ENCODE data around the gene C17orf58.

C17orf58 gene

DNA sequence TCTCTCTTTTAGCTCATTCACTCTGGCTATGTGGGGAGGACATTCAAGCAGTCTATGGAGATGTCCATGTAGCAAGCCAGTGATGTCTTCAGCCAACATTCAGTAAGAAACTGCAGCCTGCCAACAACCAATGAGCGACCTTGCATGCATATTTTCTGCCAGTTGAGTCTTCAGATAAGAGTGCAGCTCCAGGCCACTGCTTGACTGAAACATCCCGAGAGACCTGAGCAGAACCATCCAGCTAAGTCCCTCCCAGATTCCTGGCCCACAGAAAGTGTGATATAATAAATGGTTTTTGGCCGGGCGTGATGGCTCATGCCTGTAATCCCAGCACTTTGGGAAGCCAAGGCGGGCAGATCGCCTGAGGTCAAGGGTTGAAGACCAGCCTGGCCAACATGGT lies 10.5 kb upstream of the C17orf58 start:
- no peak overlapping the region for H3K27ac ChIP-seq
- H3K36me3 ChIP-seq = no peaks in the 10 kb centered on the region
- H4K20me1 ChIP-seq = no peaks in the 10 kb centered on the region
- no peaks in the 10 kb centered on the region for H3K27me3 ChIP-seq
- H3K4me1 ChIP-seq = no peaks in the 10 kb centered on the region
- no peak for TF ChIP-seq Cebpa-rat (IDR thresholded peaks at IDR 0.05)
- no peak overlapping the region for H3K9ac ChIP-seq
- peaks cover 5% of the 10 kb centered on the region; the same call in 1 of the 2 replicates for H3K9me3 ChIP-seq
- no peak overlapping the region for H3K4me2 ChIP-seq
- no peak overlapping the region for H3K4me3 ChIP-seq

DNA sequence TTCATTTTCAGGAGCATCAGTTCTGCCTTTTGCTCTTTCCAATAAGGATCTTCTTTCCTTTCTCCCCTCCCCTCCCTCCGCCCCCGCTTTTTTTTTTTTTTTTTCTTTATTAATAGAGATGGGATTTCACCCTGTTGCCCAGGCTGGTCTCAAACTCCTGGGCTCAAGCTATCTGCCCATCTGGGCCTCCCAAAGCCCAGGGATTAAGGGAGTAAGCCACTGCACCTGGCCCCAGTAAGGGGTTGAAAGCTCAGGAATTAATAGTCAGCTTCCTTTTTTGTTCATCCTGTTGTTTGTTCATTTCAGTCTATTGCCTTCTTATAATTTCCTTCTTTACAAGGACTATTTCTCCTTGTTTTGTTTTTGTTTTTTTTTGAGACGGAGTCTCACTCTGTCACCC lies 7.9 kb upstream of the C17orf58 start:
- Histone ChIP-seq H3K4me1 (no peaks in the 10 kb centered on the region), H3K9me3 (peaks cover 5% of the 10 kb centered on the region; the same call in 1 of the 2 replicates), H3K4me3 (no peak overlapping the region), H3K4me2 (no peak overlapping the region), H3K9ac (no peak overlapping the region), H3K27ac (no peak overlapping the region), H3K36me3 (no peaks in the 10 kb centered on the region), H3K27me3 (no peaks in the 10 kb centered on the region), H4K20me1 (no peaks in the 10 kb centered on the region)
- no peak for TF ChIP-seq Cebpa-rat (IDR thresholded peaks at IDR 0.05)

DNA sequence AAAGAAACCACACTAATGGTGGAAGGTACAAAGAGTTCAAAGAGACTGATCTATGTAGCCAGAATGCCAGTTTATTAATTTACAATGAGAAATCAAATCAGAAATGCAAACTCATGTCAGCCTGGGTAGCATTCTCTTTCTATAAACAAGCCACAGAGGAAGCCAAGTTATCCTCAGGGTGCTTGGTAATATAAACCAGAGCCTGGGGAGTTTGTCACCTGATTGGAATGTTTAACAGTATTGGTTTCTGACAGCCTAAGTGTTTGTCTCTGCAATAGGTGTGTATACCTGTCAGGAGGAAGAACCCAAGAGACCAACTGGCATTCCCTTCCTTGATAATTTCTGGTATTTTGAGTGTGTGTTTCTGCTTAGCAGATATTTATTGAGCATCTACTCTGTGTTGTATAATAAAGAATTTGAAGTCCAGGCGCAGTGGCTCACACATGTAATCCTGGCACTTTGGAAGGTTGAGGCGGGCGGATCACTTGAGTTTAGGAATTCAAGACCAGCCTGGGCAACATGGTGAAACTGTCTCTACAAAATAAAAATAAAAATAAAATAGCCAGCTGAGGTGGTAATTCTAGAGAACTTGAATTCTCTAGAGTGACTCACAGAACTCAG lies 3.1 kb upstream of the C17orf58 start:
- H3K9me3 ChIP-seq = peaks cover 5% of the 10 kb centered on the region; the same call in 1 of the 2 replicates
- peaks cover 12% of the 10 kb centered on the region for H3K4me1 ChIP-seq
- no peak overlapping the region for H3K4me3 ChIP-seq
- no peak overlapping the region for H3K9ac ChIP-seq
- peaks cover 19% of the 10 kb centered on the region for H4K20me1 ChIP-seq
- no peak for TF ChIP-seq Cebpa-rat (IDR thresholded peaks at IDR 0.05)
- H3K27me3 ChIP-seq = peaks cover 45% of the 10 kb centered on the region
- H3K4me2 ChIP-seq = no peak overlapping the region
- H3K36me3 ChIP-seq = no peaks in the 10 kb centered on the region
- H3K27ac ChIP-seq = no peak overlapping the region

DNA sequence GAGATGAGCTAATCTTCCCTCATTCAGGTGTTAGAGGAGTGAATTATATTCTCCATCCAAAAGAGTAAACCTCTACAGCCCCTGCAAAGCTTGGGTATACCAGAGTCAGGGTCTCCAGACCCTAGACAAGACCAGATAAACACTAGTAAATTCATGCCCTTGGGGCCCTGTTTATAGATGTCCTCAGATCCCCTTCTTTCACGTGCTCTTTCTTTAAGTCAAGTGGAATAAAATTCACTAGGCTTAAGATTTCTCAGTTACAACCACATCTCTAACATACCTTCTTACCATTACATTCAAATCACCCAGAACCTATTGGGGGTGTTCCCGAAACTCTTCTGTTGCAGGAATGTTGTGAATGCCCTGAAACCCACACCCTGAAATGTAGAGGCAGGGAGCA lies 2.2 kb upstream of the C17orf58 start:
- peaks cover 54% of the 10 kb centered on the region for H3K27me3 ChIP-seq
- H3K9me3 ChIP-seq = peaks cover 5% of the 10 kb centered on the region; the same call in 1 of the 2 replicates
- peaks cover 16% of the 10 kb centered on the region for H3K4me1 ChIP-seq

DNA sequence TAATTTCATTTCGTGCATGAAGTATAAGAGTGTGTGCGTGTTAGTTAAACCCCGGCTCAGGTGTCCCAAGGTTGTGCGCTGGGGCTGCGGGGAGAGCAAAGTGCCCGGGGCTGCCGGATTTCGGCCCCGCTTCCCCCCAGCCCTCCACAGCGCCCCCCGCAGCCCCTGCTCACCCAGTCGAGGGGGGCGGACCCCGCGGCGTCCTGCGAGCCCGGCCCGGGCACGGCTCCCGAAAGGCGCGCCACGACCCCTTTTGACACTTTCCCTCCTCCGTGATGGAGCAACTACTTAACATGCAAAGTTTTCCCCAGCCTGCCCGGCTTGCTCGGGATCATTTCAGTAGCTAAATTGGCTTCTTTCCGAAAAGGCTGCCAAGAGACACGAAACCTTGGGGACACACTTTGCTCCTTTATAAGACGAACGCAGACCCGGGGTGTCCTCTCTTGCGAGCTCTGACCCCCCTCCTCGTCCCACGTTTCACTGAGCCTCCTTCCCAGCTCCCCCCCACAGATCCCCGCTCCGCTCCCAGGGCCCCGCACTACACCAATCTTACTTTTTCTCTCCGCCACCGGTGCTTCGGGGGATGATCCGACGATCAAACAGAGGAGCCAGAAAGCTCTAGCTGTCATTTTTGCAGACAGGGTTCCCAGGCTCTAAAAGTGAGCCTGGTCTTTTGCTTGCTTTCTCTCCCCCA lies 552 bp downstream of the C17orf58 start:
- no peak for TF ChIP-seq Cebpa-rat (IDR thresholded peaks at IDR 0.05)
- H3K27me3 ChIP-seq = peaks cover 65% of the 10 kb centered on the region
- H3K9ac ChIP-seq = no peak overlapping the region
- H3K27ac ChIP-seq = no peak overlapping the region
- H3K36me3 ChIP-seq = no peaks in the 10 kb centered on the region
- peaks cover 19% of the 10 kb centered on the region for H4K20me1 ChIP-seq
- peaks cover 22% of the 10 kb centered on the region for H3K4me1 ChIP-seq
- peak overlapping the region; percentile 55 for H3K4me3 ChIP-seq
- peak overlapping the region; percentile 75 for H3K4me2 ChIP-seq
- no peaks in the 10 kb centered on the region for H3K9me3 ChIP-seq

More for the DNA sequence above, 2.2 kb upstream of the C17orf58 start:
- Histone ChIP-seq H3K36me3 (no peaks in the 10 kb centered on the region), H3K9ac (no peak overlapping the region), H3K27ac (no peak overlapping the region), H4K20me1 (peaks cover 19% of the 10 kb centered on the region), H3K4me2 (no peak overlapping the region), H3K4me3 (no peak overlapping the region)
- no peak for TF ChIP-seq Cebpa-rat (IDR thresholded peaks at IDR 0.05)

DNA sequence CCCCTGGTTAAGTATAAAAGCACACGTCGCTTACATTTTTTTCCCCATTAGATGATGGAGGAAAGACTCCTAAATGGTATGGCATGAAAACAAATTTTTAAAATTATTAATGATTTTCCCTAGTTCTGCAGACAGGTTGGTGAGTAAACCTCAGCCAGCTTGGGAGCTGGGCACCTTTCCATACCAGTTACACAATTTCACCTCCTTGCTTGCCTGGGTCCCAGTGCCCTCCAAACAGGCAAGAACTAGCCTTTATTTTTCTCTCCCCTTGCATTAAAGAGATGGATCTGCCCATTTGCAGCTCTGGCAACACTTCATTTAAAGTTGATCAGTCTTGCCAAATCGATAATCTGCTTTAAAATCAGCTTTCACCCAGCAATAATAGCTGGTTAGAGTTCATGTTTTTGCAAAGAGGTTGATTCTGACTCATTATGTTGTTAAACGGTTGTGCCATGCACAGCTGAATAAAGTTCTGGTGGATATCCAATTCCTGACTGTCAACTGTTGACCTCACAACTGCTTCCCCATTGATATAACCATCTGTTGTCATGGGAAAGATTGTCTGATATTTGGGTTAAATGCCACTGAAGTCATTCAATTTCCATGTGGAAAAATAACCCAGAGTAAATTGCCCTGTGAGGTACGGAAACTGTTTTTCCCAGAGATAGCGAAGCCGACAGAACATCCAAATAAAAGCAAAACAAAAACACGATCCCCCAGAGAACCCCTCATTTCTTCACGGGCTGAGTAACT lies 1.3 kb downstream of the C17orf58 start:
- TF ChIP-seq Cebpa-rat (IDR thresholded peaks at IDR 0.05) = no peak
- Histone ChIP-seq H3K4me1 (peaks cover 22% of the 10 kb centered on the region), H3K4me2 (peak overlapping the region; percentile 75), H3K9me3 (no peaks in the 10 kb centered on the region), H3K27me3 (peaks cover 65% of the 10 kb centered on the region), H3K27ac (no peak overlapping the region), H3K9ac (no peak overlapping the region), H3K36me3 (no peaks in the 10 kb centered on the region), H3K4me3 (peak overlapping the region; percentile 55), H4K20me1 (peaks cover 19% of the 10 kb centered on the region)

DNA sequence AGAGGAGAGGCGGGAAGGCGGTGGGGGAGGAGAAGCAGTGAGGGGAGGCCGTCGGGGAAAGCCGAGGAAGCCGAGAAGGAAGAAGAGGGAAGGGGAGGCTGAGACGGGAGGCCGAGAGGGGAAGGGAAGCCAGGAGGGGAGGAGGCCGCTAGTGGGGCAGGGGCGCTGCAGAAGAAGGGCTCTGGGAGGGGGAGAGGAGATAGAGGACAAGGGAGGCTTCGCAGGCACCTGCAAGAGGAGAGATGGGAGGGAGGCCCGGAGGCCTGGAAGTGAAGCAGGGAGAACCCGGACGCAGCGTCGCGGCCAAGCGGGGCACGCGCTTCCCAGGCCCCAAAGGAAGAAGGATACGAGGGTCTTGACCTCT lies 2.3 kb downstream of the C17orf58 start:
- Histone ChIP-seq H3K4me2 (peak overlapping the region; percentile 81), H3K4me3 (peak overlapping the region; percentile 78), H3K9ac (peak overlapping the region; percentile 80), H3K27ac (peak overlapping the region; percentile 71), H4K20me1 (peaks cover 19% of the 10 kb centered on the region), H3K27me3 (peaks cover 65% of the 10 kb centered on the region), H3K9me3 (no peaks in the 10 kb centered on the region), H3K36me3 (no peaks in the 10 kb centered on the region), H3K4me1 (peaks cover 22% of the 10 kb centered on the region)
- no peak for TF ChIP-seq Cebpa-rat (IDR thresholded peaks at IDR 0.05)

DNA sequence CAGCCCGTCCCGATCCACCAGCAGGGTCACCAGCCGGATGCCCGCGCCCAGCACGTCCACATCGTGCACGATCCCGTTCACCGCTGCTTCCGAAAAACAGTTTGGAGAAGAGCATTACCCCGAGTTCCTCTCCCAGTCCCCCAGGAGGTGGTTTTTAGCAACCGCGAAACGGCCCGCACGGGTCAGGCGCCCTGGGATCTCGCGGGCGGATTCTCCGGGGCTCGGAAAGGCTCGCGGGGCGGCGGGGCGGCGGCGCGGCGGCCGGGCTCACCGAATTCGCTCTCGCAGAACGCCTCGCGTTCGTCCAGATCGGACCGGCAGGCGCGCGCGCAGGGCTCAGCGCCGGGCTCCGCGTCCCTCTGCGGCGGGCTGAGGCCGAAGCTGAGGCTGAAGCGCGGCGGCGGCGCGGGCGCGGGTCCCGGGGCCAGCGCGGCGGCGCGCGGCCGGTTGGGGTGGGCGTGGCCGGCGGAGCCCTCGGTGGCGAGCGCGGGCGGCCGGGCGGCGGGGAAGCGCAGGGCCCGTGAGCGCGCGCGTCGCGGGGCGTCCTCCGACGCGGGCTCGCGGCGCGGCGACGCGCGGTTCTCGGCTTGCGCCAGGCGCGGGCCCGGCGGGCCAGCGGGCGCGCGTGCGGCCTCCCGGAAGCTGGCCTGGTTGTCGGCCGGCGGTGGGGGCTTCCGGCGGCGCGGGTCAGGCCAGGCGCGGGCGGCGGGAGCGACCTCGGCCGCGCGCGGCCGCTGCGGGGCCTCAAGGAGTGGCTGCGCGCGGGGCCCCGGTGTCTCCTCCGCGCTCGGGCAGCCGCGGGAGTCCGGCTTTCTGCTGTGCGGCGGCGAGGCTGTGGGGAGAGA lies 2.9 kb downstream of the C17orf58 start:
- TF ChIP-seq Cebpa-rat (IDR thresholded peaks at IDR 0.05) = no peak
- peaks cover 22% of the 10 kb centered on the region for H3K4me1 ChIP-seq
- H3K36me3 ChIP-seq = no peaks in the 10 kb centered on the region
- H3K9me3 ChIP-seq = no peaks in the 10 kb centered on the region
- H3K4me3 ChIP-seq = peak overlapping the region; percentile 78
- H3K27me3 ChIP-seq = peaks cover 59% of the 10 kb centered on the region
- peaks cover 19% of the 10 kb centered on the region for H4K20me1 ChIP-seq
- peak overlapping the region; percentile 81 for H3K4me2 ChIP-seq
- peak overlapping the region; percentile 80 for H3K9ac ChIP-seq
- H3K27ac ChIP-seq = peak overlapping the region; percentile 71

DNA sequence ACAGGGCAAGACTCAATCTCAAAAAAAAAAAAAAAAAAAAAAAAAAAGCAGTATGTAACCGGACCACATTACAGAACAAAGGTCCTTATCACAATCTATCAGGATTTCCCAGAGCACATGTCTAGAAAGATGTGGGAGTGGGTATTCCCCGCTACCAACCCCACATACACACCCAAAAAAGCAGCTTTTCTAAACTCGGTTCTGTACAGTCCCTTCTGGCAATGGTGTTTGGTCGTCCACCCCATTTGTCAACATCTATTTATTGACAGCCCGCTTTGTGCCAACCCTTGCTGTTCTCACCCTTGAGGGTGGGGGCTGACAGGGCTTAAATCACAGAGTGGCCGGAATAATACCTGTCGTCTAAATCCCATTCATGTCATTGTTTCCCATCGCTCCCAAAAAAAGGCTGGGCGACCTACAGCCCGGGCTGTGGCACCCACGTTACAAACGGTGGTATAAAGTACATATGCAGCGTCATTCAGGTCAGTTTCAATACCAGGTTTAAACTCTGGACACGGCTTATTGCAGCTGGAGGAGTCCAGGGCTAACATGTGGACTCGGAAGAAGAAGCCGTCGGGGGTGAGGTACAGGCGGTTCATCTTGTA lies 3.6 kb downstream of the C17orf58 start:
- H3K27ac ChIP-seq = peak overlapping the region; percentile 71; the same call in 1 of the 2 replicates

More for the DNA sequence above, 3.6 kb downstream of the C17orf58 start:
- no peak for TF ChIP-seq Cebpa-rat (IDR thresholded peaks at IDR 0.05)
- H3K4me3 ChIP-seq = peak overlapping the region; percentile 78
- H3K9ac ChIP-seq = peak overlapping the region; percentile 80
- H3K27me3 ChIP-seq = peaks cover 52% of the 10 kb centered on the region
- peak overlapping the region; percentile 81 for H3K4me2 ChIP-seq
- H3K36me3 ChIP-seq = no peaks in the 10 kb centered on the region
- H3K4me1 ChIP-seq = peaks cover 22% of the 10 kb centered on the region
- H3K9me3 ChIP-seq = no peaks in the 10 kb centered on the region
- peaks cover 19% of the 10 kb centered on the region for H4K20me1 ChIP-seq
